CD14-positive monocyte (primary cell): ENCODE data around the gene CFAP90. TPM values are rescaled to one million over a fixed set of nuclear protein-coding genes. Genes with fewer than 3 reads are reported as not detected.

ENCODE experiments used
- DNase-seq, 3 donors: peaks; one replicate each; pipeline ENCODE4 v3.0.0-alpha.2; 2011 to 2022
- H2AFZ ChIP-seq: 2 replicates; pipeline ENCODE4 v1.6.0; 2012; ENCODE audit warnings: mild to moderate bottlenecking, low read depth, low read length, inconsistent platforms; ENCODE audit not compliant: insufficient read depth, poor library complexity, severe bottlenecking
- H3K27ac ChIP-seq, 2 donors: 1 replicate in 1 of 2; 2 replicates in 1 of 2; pipeline ENCODE4 v1.5.1; 2012 to 2013; ENCODE audit warnings: low read length in 2 of 2, control low read depth in 1 of 2, inconsistent platforms in 1 of 2, low read depth in 1 of 2, mild to moderate bottlenecking in 1 of 2
- H3K27me3 ChIP-seq, 2 donors: one replicate each; pipeline versions ENCODE4 v1.6.0 to v1.6.1; 2011 to 2013; ENCODE audit warnings: low read length in 2 of 2; ENCODE audit not compliant: control insufficient read depth in 2 of 2, insufficient read depth in 2 of 2
- H3K36me3 ChIP-seq, 2 donors: replicated peaks in 1 of 2; 1 replicate in 1 of 2; 2 replicates in 1 of 2; pipeline versions ENCODE4 v1.5.1 to v1.6.1; 2012 to 2013; ENCODE audit warnings: low read length in 2 of 2, control low read depth in 1 of 2, inconsistent platforms in 1 of 2, mild to moderate bottlenecking in 1 of 2; ENCODE audit not compliant: insufficient read depth in 2 of 2, control insufficient read depth in 1 of 2
- H3K4me1 ChIP-seq, 2 donors: 1 replicate in 1 of 2; 2 replicates in 1 of 2; pipeline versions ENCODE4 v1.5.1 to v1.6.1; 2012 to 2013; ENCODE audit warnings: low read length in 2 of 2, control low read depth in 1 of 2, inconsistent platforms in 1 of 2, mild to moderate bottlenecking in 1 of 2, moderate library complexity in 1 of 2; ENCODE audit not compliant: insufficient read depth in 2 of 2, control insufficient read depth in 1 of 2
- H3K4me2 ChIP-seq: replicated peaks from 2 replicates; pipeline ENCODE3; 2012; ENCODE audit warnings: low read length, moderate library complexity, mild to moderate bottlenecking; ENCODE audit not compliant: poor library complexity, severe bottlenecking; ENCODE audit errors: extremely low read depth
- H3K4me3 ChIP-seq, 3 experiments: fragments of 200-600 bp in 1 of 3; sonication (generic) in 1 of 3; replicated peaks in 1 of 3; 1 replicate in 2 of 3; 2 replicates in 1 of 3; pipeline ENCODE4 v1.5.1; 2011 to 2013; ENCODE audit warnings: low read length in 3 of 3, mild to moderate bottlenecking in 3 of 3, control low read depth in 2 of 3, low read depth in 2 of 3, inconsistent platforms in 1 of 3, moderate library complexity in 1 of 3
- H3K79me2 ChIP-seq: 2 replicates; pipeline ENCODE4 v1.6.0; 2012; ENCODE audit warnings: mild to moderate bottlenecking, control low read depth, inconsistent platforms, low read length, moderate library complexity; ENCODE audit not compliant: insufficient read depth
- H3K9ac ChIP-seq: 2 replicates; pipeline ENCODE4 v1.6.0; 2017; ENCODE audit warnings: low read length, mild to moderate bottlenecking; ENCODE audit not compliant: insufficient read depth, poor library complexity, severe bottlenecking
- H3K9me3 ChIP-seq, 2 donors: replicated peaks in 1 of 2; 1 replicate in 1 of 2; 2 replicates in 1 of 2; pipeline versions ENCODE4 v1.5.1 to v1.6.1; 2012 to 2013; ENCODE audit warnings: low read length in 2 of 2, control low read depth in 1 of 2; ENCODE audit not compliant: control insufficient read depth in 1 of 2, insufficient read depth in 1 of 2
- H4K20me1 ChIP-seq: 2 replicates; pipeline ENCODE4 v1.6.0; 2012; ENCODE audit warnings: mild to moderate bottlenecking, low read length, control low read depth, moderate library complexity; ENCODE audit not compliant: insufficient read depth
- H3K27ac Mint-ChIP-seq, 7 donors: one replicate each; pipeline ENCODE4 v1.8.0; 2020; ENCODE audit warnings: mild to moderate bottlenecking in 7 of 7, mixed read lengths in 7 of 7, moderate library complexity in 6 of 7, inconsistent platforms in 2 of 7
- H3K27me3 Mint-ChIP-seq, 3 donors: one replicate each; pipeline ENCODE4 v1.8.0; 2021 to 2022; ENCODE audit warnings: low read depth in 3 of 3, mild to moderate bottlenecking in 3 of 3, mixed read lengths in 3 of 3, moderate library complexity in 3 of 3, inconsistent platforms in 1 of 3
- H3K36me3 Mint-ChIP-seq, 2 donors: one replicate each; pipeline ENCODE4 v1.8.0; 2020; ENCODE audit warnings: mixed read lengths in 2 of 2, inconsistent platforms in 1 of 2, mild to moderate bottlenecking in 1 of 2
- H3K4me1 Mint-ChIP-seq: one replicate; pipeline ENCODE4 v1.8.0; 2020; ENCODE audit warnings: mild to moderate bottlenecking, mixed read lengths
- H3K4me3 Mint-ChIP-seq, 2 donors: one replicate each; pipeline ENCODE4 v1.8.0; 2020; ENCODE audit warnings: mild to moderate bottlenecking in 2 of 2, mixed read lengths in 2 of 2, moderate library complexity in 1 of 2
- H3K9me3 Mint-ChIP-seq, 7 donors: one replicate each; pipeline ENCODE4 v1.8.0; 2020 to 2022; ENCODE audit warnings: mixed read lengths in 7 of 7, mild to moderate bottlenecking in 6 of 7, moderate library complexity in 6 of 7, inconsistent platforms in 2 of 7
- WGBS: methylation state at CpG from one replicate; pipeline ENCODE4 v1.1.5; 2013; ENCODE audit warnings: missing lambda C conversion rate; ENCODE audit not compliant: insufficient coverage; 5-methylcytosine and 5-hydroxymethylcytosine counted together
- intact Hi-C, 2 donors: fragments of 100-400 bp; cut with micrococcal nuclease; formaldehyde crosslinking; loops; one replicate each; pipeline versions ENCODE4 v1.15.0 to v1.15.1; 2023
- polyA plus RNA-seq, 3 donors: library from polyadenylated mRNA; depleted of rRNA in 1 of 3; unstranded in 2 of 3; stranded (reverse) in 1 of 3; fragments of 300-500 nt in 2 of 3; fragments of >200 nt in 1 of 3; fragmentation: Illumina TruSeq in 2 of 3; gene quantifications; 1 replicate in 2 of 3; 2 replicates in 1 of 3; pipeline ENCODE4 v1.2.3, GENCODE V29; 2012 to 2021
- TF ChIP-seq, protein P1 (sequence below): fragments of 200-600 bp; IDR thresholded peaks from one replicate; pipeline ENCODE4 v1.8.0; 2022; ENCODE audit warnings: antibody characterized with exemption, mild to moderate bottlenecking

CFAP90 gene
- polyA plus RNA-seq, 3 donors, result not detected

DNA sequence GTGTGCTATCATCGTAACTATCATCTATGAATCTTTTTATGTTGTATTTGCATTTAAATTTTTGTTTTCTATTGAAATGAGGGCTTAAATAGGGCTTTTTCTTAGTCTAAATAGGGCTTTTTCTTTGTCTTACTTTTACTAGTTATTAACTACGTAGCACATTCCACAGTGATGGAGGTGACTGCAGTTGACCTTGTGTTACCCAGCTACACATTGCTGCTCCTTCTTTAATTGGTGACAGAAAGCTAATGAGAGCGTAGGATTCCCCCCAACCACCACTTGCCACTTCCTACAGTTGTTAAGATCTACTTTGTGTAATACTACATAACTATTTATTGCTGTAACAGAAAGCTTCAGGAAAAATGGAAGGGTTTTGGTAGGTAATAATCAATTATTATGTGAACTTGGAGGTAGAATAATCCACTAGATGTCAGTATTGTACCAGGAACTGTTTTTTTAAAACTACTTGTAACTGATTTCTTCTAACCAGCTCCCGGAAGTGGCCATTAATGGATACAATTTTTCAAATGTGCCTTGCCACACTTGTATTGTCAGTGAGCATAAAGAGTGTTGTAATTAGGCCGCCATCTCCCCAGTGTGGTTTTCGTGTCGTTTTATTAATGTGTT, 36.0 kb upstream of the CFAP90 start:
- H3K9ac ChIP-seq, result no peak overlapping the region
- TF ChIP-seq, protein P1, sequence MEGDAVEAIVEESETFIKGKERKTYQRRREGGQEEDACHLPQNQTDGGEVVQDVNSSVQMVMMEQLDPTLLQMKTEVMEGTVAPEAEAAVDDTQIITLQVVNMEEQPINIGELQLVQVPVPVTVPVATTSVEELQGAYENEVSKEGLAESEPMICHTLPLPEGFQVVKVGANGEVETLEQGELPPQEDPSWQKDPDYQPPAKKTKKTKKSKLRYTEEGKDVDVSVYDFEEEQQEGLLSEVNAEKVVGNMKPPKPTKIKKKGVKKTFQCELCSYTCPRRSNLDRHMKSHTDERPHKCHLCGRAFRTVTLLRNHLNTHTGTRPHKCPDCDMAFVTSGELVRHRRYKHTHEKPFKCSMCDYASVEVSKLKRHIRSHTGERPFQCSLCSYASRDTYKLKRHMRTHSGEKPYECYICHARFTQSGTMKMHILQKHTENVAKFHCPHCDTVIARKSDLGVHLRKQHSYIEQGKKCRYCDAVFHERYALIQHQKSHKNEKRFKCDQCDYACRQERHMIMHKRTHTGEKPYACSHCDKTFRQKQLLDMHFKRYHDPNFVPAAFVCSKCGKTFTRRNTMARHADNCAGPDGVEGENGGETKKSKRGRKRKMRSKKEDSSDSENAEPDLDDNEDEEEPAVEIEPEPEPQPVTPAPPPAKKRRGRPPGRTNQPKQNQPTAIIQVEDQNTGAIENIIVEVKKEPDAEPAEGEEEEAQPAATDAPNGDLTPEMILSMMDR, result peak; percentile 60
- Mint-ChIP-seq H3K4me3 (no peak overlapping the region), H3K9me3 (peaks cover 0 to 3% (median 0%) of the 10 kb centered on the region in 7 donors), H3K27ac (no peak overlapping the region), H3K4me1 (peaks cover 10% of the 10 kb centered on the region), H3K36me3 (peaks cover 68 to 91% of the 10 kb centered on the region in 2 donors), H3K27me3 (no peaks in the 10 kb centered on the region)
- peaks cover 76 to 93% of the 10 kb centered on the region in 2 donors for H3K36me3 ChIP-seq
- H2AFZ ChIP-seq, result no peak overlapping the region
- H4K20me1 ChIP-seq, result peaks cover 3% of the 10 kb centered on the region
- no peak overlapping the region for H3K27ac ChIP-seq
- H3K4me3 ChIP-seq, result no peak overlapping the region
- DNase-seq, result peak in 2 of 3 donors; percentile 15 to 35
- no peak overlapping the region for H3K4me2 ChIP-seq
- H3K4me1 ChIP-seq, result peaks cover 0 to 11% of the 10 kb centered on the region in 2 donors
- intact Hi-C loops, result no loop called here
- H3K79me2 ChIP-seq, result no peaks in the 10 kb centered on the region
- H3K9me3 ChIP-seq, result no peaks in the 10 kb centered on the region
- H3K27me3 ChIP-seq, result no peaks in the 10 kb centered on the region
- 100% methylated on average over 1 of the region's 7 CpGs for WGBS

DNA sequence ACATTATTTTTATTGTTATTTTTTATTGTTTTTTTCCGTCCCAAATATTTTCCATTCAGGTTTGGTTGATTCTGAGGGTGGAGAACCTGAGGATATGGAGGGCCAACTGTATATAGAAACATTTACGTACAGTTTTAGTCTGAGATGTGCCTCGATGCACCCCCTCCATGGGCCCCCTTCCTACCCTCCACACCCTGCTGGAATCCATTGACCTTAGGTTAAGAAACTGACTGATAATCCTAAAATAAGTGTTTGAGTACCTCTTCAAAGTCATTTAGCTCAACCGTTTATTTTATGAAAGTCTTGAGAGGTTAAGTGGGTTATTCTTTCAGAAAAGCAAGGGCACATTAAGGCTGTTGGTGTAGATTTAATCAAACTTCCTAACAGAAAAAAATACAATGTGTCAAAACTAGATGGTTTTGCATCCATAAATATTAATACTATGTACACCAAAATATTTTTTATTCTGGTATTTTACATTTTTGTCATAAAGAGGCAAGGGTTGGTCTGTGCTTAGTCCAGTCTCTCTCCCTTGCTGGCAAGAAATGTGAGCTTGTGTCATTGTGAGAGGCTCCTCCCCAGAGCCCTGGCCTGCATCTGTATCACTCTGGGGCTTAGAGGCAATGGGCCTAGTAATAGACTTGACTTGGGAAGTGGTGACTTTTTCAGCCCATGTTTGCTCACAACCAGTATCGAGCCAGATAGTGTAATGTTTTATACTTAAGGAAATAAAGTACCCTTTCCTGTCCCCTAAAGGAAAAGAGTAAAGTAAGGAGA, 33.7 kb upstream of the CFAP90 start:
- WGBS, result no CpG with 5 or more reads among the region's 5 CpGs
- Histone ChIP-seq H3K36me3 (peaks cover 75 to 95% of the 10 kb centered on the region in 2 donors), H3K4me3 (no peak overlapping the region), H3K4me2 (no peak overlapping the region), H3K9me3 (no peaks in the 10 kb centered on the region), H4K20me1 (peaks cover 3% of the 10 kb centered on the region), H3K79me2 (peaks cover 13% of the 10 kb centered on the region), H3K27ac (no peak overlapping the region), H3K9ac (no peak overlapping the region), H3K27me3 (no peaks in the 10 kb centered on the region), H3K4me1 (peaks cover 2 to 17% of the 10 kb centered on the region in 2 donors), H2AFZ (no peak overlapping the region)
- TF ChIP-seq, protein P1, result no peak
- intact Hi-C loops, result no loop called here
- no peak overlapping the region for H3K4me3 Mint-ChIP-seq
- peaks cover 72 to 93% of the 10 kb centered on the region in 2 donors for H3K36me3 Mint-ChIP-seq
- DNase-seq, result no peak
- H3K4me1 Mint-ChIP-seq, result peaks cover 24% of the 10 kb centered on the region
- H3K9me3 Mint-ChIP-seq, result no peaks in the 10 kb centered on the region
- no peaks in the 10 kb centered on the region for H3K27me3 Mint-ChIP-seq
- peak overlapping the region in 1 of 7 donors; percentile 0 for H3K27ac Mint-ChIP-seq
